ENCODE measurements around the gene ABI3. TPM values are rescaled to one million over a fixed set of nuclear protein-coding genes. Genes with fewer than 3 reads are reported as not detected.

ABI3 gene
- polyA plus RNA-seq, 4 donors: 2.7 to 18.6 (median 8.7) TPM

DNA sequence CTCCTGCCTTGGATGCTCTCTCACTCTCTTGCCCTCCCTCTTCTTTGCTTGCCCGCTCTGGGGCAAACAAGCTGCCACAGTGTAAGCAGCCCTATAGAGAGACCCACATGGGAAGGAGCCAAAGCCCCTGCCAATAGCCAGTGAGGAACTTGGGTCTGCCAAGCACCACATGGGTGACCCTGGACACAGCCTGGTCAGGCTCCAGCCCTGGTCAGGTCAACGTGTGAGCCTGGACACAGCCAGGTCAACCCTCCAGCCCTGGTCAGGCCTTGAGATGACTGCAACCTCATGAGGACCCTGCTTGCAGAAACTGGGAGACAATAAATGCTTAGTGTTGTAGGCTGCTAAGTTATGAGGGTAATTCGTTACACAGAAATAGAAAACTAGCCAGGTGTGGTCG is 34.3 kb downstream of the ABI3 start:
- H3K4me3 ChIP-seq (ENCODE audit: low read depth in 1 of 3, low read length in 3 of 3): no peak overlapping the region
- 86 to 95% (median 87%) methylated on average over 4 of the region's 4 CpGs for WGBS, 3 donors
- FAIRE-seq (no peak), DNase-seq (no peak)
- H3K9me3 ChIP-seq (ENCODE audit: control insufficient read depth in 2 of 2, insufficient read depth in 1 of 2, low read depth in 1 of 2, low read length in 1 of 2): no peaks in the 10 kb centered on the region
- no peaks in the 10 kb centered on the region for H3K4me1 ChIP-seq (ENCODE audit: control insufficient read depth in 3 of 3, insufficient read depth in 2 of 3, low read depth in 1 of 3, low read length in 2 of 3)
- peaks cover 0 to 6% (median 0%) of the 10 kb centered on the region in 3 donors for H3K27me3 ChIP-seq (ENCODE audit: control insufficient read depth in 3 of 3, insufficient read depth in 3 of 3, low read length in 3 of 3)
- H3K27ac ChIP-seq (ENCODE audit: low read depth in 1 of 3, low read length in 2 of 3): no peak overlapping the region
- H3K36me3 ChIP-seq (ENCODE audit: control insufficient read depth in 3 of 3, insufficient read depth in 2 of 3, low read depth in 1 of 3, low read length in 3 of 3): no peaks in the 10 kb centered on the region

DNA sequence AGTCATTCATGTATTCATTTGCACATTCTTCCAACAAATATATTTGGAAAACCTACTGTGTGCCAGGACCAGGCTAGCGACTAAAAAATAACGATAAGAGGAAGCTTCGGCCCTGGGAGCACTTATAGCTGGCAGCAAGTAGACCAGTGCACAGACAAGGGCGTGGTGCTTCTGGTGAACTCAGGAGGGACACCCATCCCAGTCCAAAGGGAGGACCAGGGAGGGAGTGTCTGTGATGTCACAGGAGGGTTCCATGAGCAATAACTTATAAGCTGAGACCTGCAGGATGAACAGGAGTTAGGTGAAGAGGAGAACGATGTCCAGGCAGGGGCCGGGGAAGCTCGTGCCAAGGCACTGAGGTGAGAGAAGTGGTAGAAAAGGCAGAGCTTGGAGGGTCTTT is 37.4 kb downstream of the ABI3 start:
- no peak overlapping the region for H3K27ac ChIP-seq (ENCODE audit: low read depth in 1 of 3, low read length in 2 of 3)
- H3K36me3 ChIP-seq (ENCODE audit: control insufficient read depth in 3 of 3, insufficient read depth in 2 of 3, low read depth in 1 of 3, low read length in 3 of 3): no peaks in the 10 kb centered on the region
- 76 to 88% (median 86%) methylated on average over 7 of the region's 7 CpGs for WGBS, 3 donors
- peaks cover 0 to 6% (median 0%) of the 10 kb centered on the region in 3 donors for H3K27me3 ChIP-seq (ENCODE audit: control insufficient read depth in 3 of 3, insufficient read depth in 3 of 3, low read length in 3 of 3)
- DNase-seq: no peak
- no peaks in the 10 kb centered on the region for H3K4me1 ChIP-seq (ENCODE audit: control insufficient read depth in 3 of 3, insufficient read depth in 2 of 3, low read depth in 1 of 3, low read length in 2 of 3)
- no peak for FAIRE-seq
- no peaks in the 10 kb centered on the region for H3K9me3 ChIP-seq (ENCODE audit: control insufficient read depth in 2 of 2, insufficient read depth in 1 of 2, low read depth in 1 of 2, low read length in 1 of 2)
- H3K4me3 ChIP-seq (ENCODE audit: low read depth in 1 of 3, low read length in 3 of 3): no peak overlapping the region

GRCh38 chr17:49249292-49249794 is 38.8 kb downstream of the ABI3 start:
- peaks cover 0 to 6% (median 0%) of the 10 kb centered on the region in 3 donors for H3K27me3 ChIP-seq (ENCODE audit: control insufficient read depth in 3 of 3, insufficient read depth in 3 of 3, low read length in 3 of 3)
- no peaks in the 10 kb centered on the region for H3K4me1 ChIP-seq (ENCODE audit: control insufficient read depth in 3 of 3, insufficient read depth in 2 of 3, low read depth in 1 of 3, low read length in 2 of 3)
- 13 to 37% (median 22%) methylated on average over 9 to 10 of the region's 10 CpGs for WGBS, 3 donors
- no peaks in the 10 kb centered on the region for H3K9me3 ChIP-seq (ENCODE audit: control insufficient read depth in 2 of 2, insufficient read depth in 1 of 2, low read depth in 1 of 2, low read length in 1 of 2)
- H3K27ac ChIP-seq (ENCODE audit: low read depth in 1 of 3, low read length in 2 of 3): no peak overlapping the region
- FAIRE-seq (no peak), DNase-seq (no peak)
- H3K4me3 ChIP-seq (ENCODE audit: low read depth in 1 of 3, low read length in 3 of 3): no peak overlapping the region
- no peaks in the 10 kb centered on the region for H3K36me3 ChIP-seq (ENCODE audit: control insufficient read depth in 3 of 3, insufficient read depth in 2 of 3, low read depth in 1 of 3, low read length in 3 of 3)

- 76 to 84% (median 84%) methylated on average over 12 of the region's 12 CpGs for WGBS, 3 donors
- no peak for FAIRE-seq
Observed at GRCh38 chr17:49249890-49250522, 39.5 kb downstream of the ABI3 start.

GRCh38 chr17:49252148-49252695 is 41.7 kb downstream of the ABI3 start:
- WGBS, 3 donors: 61 to 74% (median 73%) methylated on average over 6 of the region's 6 CpGs
- Histone ChIP-seq H3K4me1 (ENCODE audit: control insufficient read depth in 3 of 3, insufficient read depth in 2 of 3, low read depth in 1 of 3, low read length in 2 of 3) (no peaks in the 10 kb centered on the region), H3K4me3 (ENCODE audit: low read depth in 1 of 3, low read length in 3 of 3) (no peak overlapping the region), H3K27ac (ENCODE audit: low read depth in 1 of 3, low read length in 2 of 3) (no peak overlapping the region), H3K36me3 (ENCODE audit: control insufficient read depth in 3 of 3, insufficient read depth in 2 of 3, low read depth in 1 of 3, low read length in 3 of 3) (no peaks in the 10 kb centered on the region), H3K27me3 (ENCODE audit: control insufficient read depth in 3 of 3, insufficient read depth in 3 of 3, low read length in 3 of 3) (peaks cover 0 to 6% (median 0%) of the 10 kb centered on the region in 3 donors), H3K9me3 (ENCODE audit: control insufficient read depth in 2 of 2, insufficient read depth in 1 of 2, low read depth in 1 of 2, low read length in 1 of 2) (no peaks in the 10 kb centered on the region)
- DNase-seq (peak; percentile 31 to 66), FAIRE-seq (no peak)

More at GRCh38 chr17:49249890-49250522, 39.5 kb downstream of the ABI3 start:
- H3K36me3 ChIP-seq (ENCODE audit: control insufficient read depth in 3 of 3, insufficient read depth in 2 of 3, low read depth in 1 of 3, low read length in 3 of 3): no peaks in the 10 kb centered on the region
- H3K27ac ChIP-seq (ENCODE audit: low read depth in 1 of 3, low read length in 2 of 3): no peak overlapping the region
- H3K4me1 ChIP-seq (ENCODE audit: control insufficient read depth in 3 of 3, insufficient read depth in 2 of 3, low read depth in 1 of 3, low read length in 2 of 3): no peaks in the 10 kb centered on the region
- DNase-seq: no peak
- no peaks in the 10 kb centered on the region for H3K9me3 ChIP-seq (ENCODE audit: control insufficient read depth in 2 of 2, insufficient read depth in 1 of 2, low read depth in 1 of 2, low read length in 1 of 2)
- H3K4me3 ChIP-seq (ENCODE audit: low read depth in 1 of 3, low read length in 3 of 3): no peak overlapping the region
- peaks cover 0 to 6% (median 0%) of the 10 kb centered on the region in 3 donors for H3K27me3 ChIP-seq (ENCODE audit: control insufficient read depth in 3 of 3, insufficient read depth in 3 of 3, low read length in 3 of 3)

- DNase-seq: no peak
- Histone ChIP-seq H3K36me3 (ENCODE audit: control insufficient read depth in 3 of 3, insufficient read depth in 2 of 3, low read depth in 1 of 3, low read length in 3 of 3) (no peaks in the 10 kb centered on the region), H3K4me3 (ENCODE audit: low read depth in 1 of 3, low read length in 3 of 3) (no peak overlapping the region), H3K27me3 (ENCODE audit: control insufficient read depth in 3 of 3, insufficient read depth in 3 of 3, low read length in 3 of 3) (peaks cover 0 to 5% (median 0%) of the 10 kb centered on the region in 3 donors), H3K4me1 (ENCODE audit: control insufficient read depth in 3 of 3, insufficient read depth in 2 of 3, low read depth in 1 of 3, low read length in 2 of 3) (no peaks in the 10 kb centered on the region), H3K9me3 (ENCODE audit: control insufficient read depth in 2 of 2, insufficient read depth in 1 of 2, low read depth in 1 of 2, low read length in 1 of 2) (no peaks in the 10 kb centered on the region), H3K27ac (ENCODE audit: low read depth in 1 of 3, low read length in 2 of 3) (no peak overlapping the region)
- no peak for FAIRE-seq
- WGBS, 3 donors: 49 to 67% (median 57%) methylated on average over 4 of the region's 4 CpGs
Observed at GRCh38 chr17:49254066-49254465, 43.6 kb downstream of the ABI3 start.

DNA sequence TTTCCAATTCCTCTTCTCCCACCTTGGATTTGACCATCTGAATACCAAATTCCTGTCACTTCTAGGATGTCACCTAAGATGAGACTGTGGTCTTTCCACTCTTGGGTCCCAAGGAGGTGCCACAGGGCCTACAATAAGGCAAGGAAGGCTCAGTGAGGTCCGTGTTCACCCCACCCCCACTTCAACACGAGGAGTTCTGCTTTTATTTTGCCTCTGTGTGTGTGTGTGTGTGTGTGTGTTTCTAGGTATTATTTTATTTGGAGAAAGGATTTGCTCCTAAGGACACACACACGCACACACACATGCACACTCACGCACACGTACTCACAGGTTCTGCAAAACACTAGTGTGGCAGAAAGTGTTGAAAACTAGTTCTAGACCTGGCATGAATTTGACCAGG is 44.6 kb downstream of the ABI3 start:
- H3K27me3 ChIP-seq (ENCODE audit: control insufficient read depth in 3 of 3, insufficient read depth in 3 of 3, low read length in 3 of 3): peaks cover 0 to 3% (median 0%) of the 10 kb centered on the region in 3 donors
- DNase-seq (no peak), FAIRE-seq (no peak)
- no peaks in the 10 kb centered on the region for H3K4me1 ChIP-seq (ENCODE audit: control insufficient read depth in 3 of 3, insufficient read depth in 2 of 3, low read depth in 1 of 3, low read length in 2 of 3)
- H3K36me3 ChIP-seq (ENCODE audit: control insufficient read depth in 3 of 3, insufficient read depth in 2 of 3, low read depth in 1 of 3, low read length in 3 of 3): no peaks in the 10 kb centered on the region
- no peak overlapping the region for H3K27ac ChIP-seq (ENCODE audit: low read depth in 1 of 3, low read length in 2 of 3)
- H3K9me3 ChIP-seq (ENCODE audit: control insufficient read depth in 2 of 2, insufficient read depth in 1 of 2, low read depth in 1 of 2, low read length in 1 of 2): no peaks in the 10 kb centered on the region
- no peak overlapping the region for H3K4me3 ChIP-seq (ENCODE audit: low read depth in 1 of 3, low read length in 3 of 3)
- WGBS, 3 donors: 63 to 79% (median 71%) methylated on average over 5 of the region's 5 CpGs

DNA sequence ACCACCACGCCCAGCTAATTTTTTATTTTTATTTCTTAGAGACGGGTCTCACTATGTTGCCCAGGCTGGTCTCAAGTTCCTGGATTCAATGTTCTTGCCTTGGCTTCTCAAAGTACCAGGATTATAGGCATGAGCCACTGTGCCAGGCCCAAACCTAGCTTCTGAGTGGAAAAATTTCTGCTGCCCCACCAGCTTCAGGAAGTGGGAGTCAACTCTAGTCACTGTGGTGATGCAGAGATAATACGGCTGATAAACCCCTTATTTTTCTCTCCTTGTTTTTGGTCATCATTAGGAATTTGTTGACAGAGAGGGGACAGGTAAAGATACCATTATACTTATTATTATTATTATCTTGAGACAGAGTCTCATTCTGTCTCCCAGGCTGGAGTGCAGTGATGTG is 47.9 kb downstream of the ABI3 start:
- Histone ChIP-seq H3K4me3 (ENCODE audit: low read depth in 1 of 3, low read length in 3 of 3) (no peak overlapping the region), H3K4me1 (ENCODE audit: control insufficient read depth in 3 of 3, insufficient read depth in 2 of 3, low read depth in 1 of 3, low read length in 2 of 3) (peaks cover 0 to 6% (median 0%) of the 10 kb centered on the region in 3 donors), H3K36me3 (ENCODE audit: control insufficient read depth in 3 of 3, insufficient read depth in 2 of 3, low read depth in 1 of 3, low read length in 3 of 3) (no peaks in the 10 kb centered on the region), H3K27me3 (ENCODE audit: control insufficient read depth in 3 of 3, insufficient read depth in 3 of 3, low read length in 3 of 3) (peaks cover 0 to 15% (median 0%) of the 10 kb centered on the region in 3 donors), H3K27ac (ENCODE audit: low read depth in 1 of 3, low read length in 2 of 3) (no peak overlapping the region), H3K9me3 (ENCODE audit: control insufficient read depth in 2 of 2, insufficient read depth in 1 of 2, low read depth in 1 of 2, low read length in 1 of 2) (no peaks in the 10 kb centered on the region)
- DNase-seq: no peak
- FAIRE-seq: no peak
- WGBS, 3 donors: 78 to 88% (median 86%) methylated on average over 3 of the region's 3 CpGs

Data from small intestine (tissue), 7 donors.